CD4-positive, alpha-beta T cell (primary cell): ENCODE data around the gene FAM135A. TPM values are rescaled to one million over a fixed set of nuclear protein-coding genes. Genes with fewer than 3 reads are reported as not detected.

ENCODE experiments used
- ATAC-seq: fragments of 200-7000 bp; cut with Tn5 transposase; one replicate; pipeline ENCODE4 v1.10.0; 2022; ENCODE audit warnings: mild to moderate bottlenecking; ENCODE audit not compliant: poor library complexity
- CTCF ChIA-PET: fragments of 350-600 bp; sonication (Branson Sonifier 250); formaldehyde crosslinking; loops from one replicate; lab custom pipeline; 2021; ENCODE audit warnings: antibody characterized with exemption, inconsistent platforms; lab: Charles Lee
- POLR2A ChIA-PET: fragments of 350-600 bp; sonication (Branson Sonifier 250); formaldehyde crosslinking; loops from one replicate; lab custom pipeline; 2021; ENCODE audit warnings: antibody characterized with exemption, inconsistent platforms; lab: Charles Lee
- DNase-seq, 14 experiments: peaks; one replicate each; pipeline ENCODE4 v3.0.0-alpha.2; 2013 to 2020; ENCODE audit warnings: mixed read lengths in 2 of 14
- H3K27ac ChIP-seq, 2 donors: one replicate each; pipeline versions ENCODE4 v1.5.1 to v1.7.0; 2013; ENCODE audit warnings: low read length in 2 of 2, low read depth in 1 of 2, mild to moderate bottlenecking in 1 of 2
- H3K27me3 ChIP-seq, 2 experiments: 1 replicate in 1 of 2; 2 replicates in 1 of 2; pipeline versions ENCODE4 v1.6.1 to v1.7.0; 2013; ENCODE audit warnings: low read length in 2 of 2, control low read depth in 1 of 2, mild to moderate bottlenecking in 1 of 2, moderate library complexity in 1 of 2; ENCODE audit not compliant: insufficient read depth in 2 of 2, control insufficient read depth in 1 of 2
- H3K36me3 ChIP-seq: one replicate; pipeline ENCODE4 v1.6.1; 2013; ENCODE audit warnings: low read length, control low read depth; ENCODE audit not compliant: insufficient read depth
- H3K4me1 ChIP-seq: one replicate; pipeline ENCODE4 v1.6.1; 2013; ENCODE audit warnings: low read length, control low read depth; ENCODE audit not compliant: insufficient read depth
- H3K4me3 ChIP-seq: one replicate; pipeline ENCODE4 v1.5.1; 2013; ENCODE audit warnings: mild to moderate bottlenecking, low read length, moderate library complexity
- H3K9me3 ChIP-seq, 2 experiments: 1 replicate in 1 of 2; 2 replicates in 1 of 2; pipeline versions ENCODE4 v1.6.1 to v1.7.0; 2013; ENCODE audit warnings: low read length in 2 of 2, mild to moderate bottlenecking in 2 of 2, control low read depth in 1 of 2, moderate library complexity in 1 of 2; ENCODE audit not compliant: control insufficient read depth in 1 of 2, insufficient read depth in 1 of 2
- H3K27ac Mint-ChIP-seq: one replicate; pipeline ENCODE4 v1.8.0; 2020; ENCODE audit warnings: mixed read lengths
- H3K27me3 Mint-ChIP-seq: one replicate; pipeline ENCODE4 v1.8.0; 2021; ENCODE audit warnings: mixed read lengths
- H3K36me3 Mint-ChIP-seq: one replicate; pipeline ENCODE4 v1.8.0; 2021; ENCODE audit warnings: low read depth, mixed read lengths
- H3K4me1 Mint-ChIP-seq: one replicate; pipeline ENCODE4 v1.8.0; 2021; ENCODE audit warnings: low read depth, mixed read lengths
- H3K4me3 Mint-ChIP-seq: one replicate; pipeline ENCODE4 v1.8.0; 2020; ENCODE audit warnings: mild to moderate bottlenecking, mixed read lengths
- H3K9me3 Mint-ChIP-seq: one replicate; pipeline ENCODE4 v1.8.0; 2020; ENCODE audit warnings: mixed read lengths
- CTCF ChIP-seq: fragments of 200-600 bp; IDR thresholded peaks from one replicate; pipeline ENCODE4 v1.8.0; 2022; ENCODE audit warnings: antibody characterized with exemption, mild to moderate bottlenecking
- intact Hi-C, 2 experiments: fragments of 100-400 bp; cut with DNase I in 1 of 2; cut with micrococcal nuclease in 1 of 2; formaldehyde crosslinking; loops; one replicate each; pipeline versions ENCODE4 v1.15.1 to v1.9.0; 2023 to 2025; cut with DNase I, micrococcal nuclease
- total RNA-seq, 174 experiments: library from RNA in 2 of 174; stranded (reverse) in 2 of 174; gene quantifications; one replicate each; pipeline ENCODE4 v1.2.3 and lab custom pipeline; 2021 to 2026

FAM135A gene
- total RNA-seq, 2 experiments from 2014 or later: 5.6 to 6.6 TPM

GRCh38 chr6:70389261-70389660, 24.0 kb upstream of the FAM135A start:
- Mint-ChIP-seq H3K4me3 (no peak overlapping the region), H3K9me3 (no peaks in the 10 kb centered on the region), H3K4me1 (no peaks in the 10 kb centered on the region), H3K36me3 (no peaks in the 10 kb centered on the region), H3K27ac (no peak overlapping the region), H3K27me3 (peaks cover 32% of the 10 kb centered on the region)
- Histone ChIP-seq H3K27me3 (no peaks in the 10 kb centered on the region), H3K4me3 (no peak overlapping the region), H3K27ac (no peak overlapping the region), H3K9me3 (no peaks in the 10 kb centered on the region), H3K36me3 (no peaks in the 10 kb centered on the region), H3K4me1 (no peaks in the 10 kb centered on the region)
- POLR2A ChIA-PET: no interaction called here
- no peak for TF ChIP-seq CTCF
- CTCF ChIA-PET: interaction anchor here (1.3 kb wide), 1 partner anchor 20 kb away, joined by 6 read pairs; no protein-coding TSS in a partner anchor
- ATAC-seq (no peak), DNase-seq (no peak)
- intact Hi-C loops: no loop called here

- no peak overlapping the region for H3K4me3 ChIP-seq
- no peaks in the 10 kb centered on the region for H3K36me3 ChIP-seq
- H3K4me1 ChIP-seq: no peaks in the 10 kb centered on the region
- Mint-ChIP-seq H3K4me1 (no peaks in the 10 kb centered on the region), H3K27me3 (peaks cover 35% of the 10 kb centered on the region), H3K36me3 (no peaks in the 10 kb centered on the region), H3K4me3 (no peak overlapping the region), H3K9me3 (no peaks in the 10 kb centered on the region), H3K27ac (no peak overlapping the region)
- TF ChIP-seq CTCF: no peak
- intact Hi-C loops: no loop called here
- H3K9me3 ChIP-seq: no peaks in the 10 kb centered on the region
- H3K27me3 ChIP-seq: no peaks in the 10 kb centered on the region
- ChIA-PET POLR2A (no interaction called here), CTCF (no interaction called here)
- no peak for DNase-seq
- no peak overlapping the region for H3K27ac ChIP-seq
- no peak for ATAC-seq
Measured at GRCh38 chr6:70390067-70390466, 23.2 kb upstream of the FAM135A start.

- no peak for TF ChIP-seq CTCF
- Mint-ChIP-seq H3K27me3 (peaks cover 42% of the 10 kb centered on the region), H3K4me3 (no peak overlapping the region), H3K4me1 (no peaks in the 10 kb centered on the region), H3K9me3 (no peaks in the 10 kb centered on the region), H3K27ac (no peak overlapping the region), H3K36me3 (no peaks in the 10 kb centered on the region)
- no peaks in the 10 kb centered on the region for H3K9me3 ChIP-seq
- ATAC-seq: no peak
- intact Hi-C loops: no loop called here
- H3K4me3 ChIP-seq: no peak overlapping the region
- no peaks in the 10 kb centered on the region for H3K4me1 ChIP-seq
- H3K27me3 ChIP-seq: no peaks in the 10 kb centered on the region
- POLR2A ChIA-PET: no interaction called here
- H3K27ac ChIP-seq: no peak overlapping the region
- no peaks in the 10 kb centered on the region for H3K36me3 ChIP-seq
- DNase-seq: no peak
- CTCF ChIA-PET: no interaction called here
Measured at GRCh38 chr6:70391492-70391891, 21.8 kb upstream of the FAM135A start.
